Measurements from ENCODE around the gene DISC1.

The DISC1 gene

DNA sequence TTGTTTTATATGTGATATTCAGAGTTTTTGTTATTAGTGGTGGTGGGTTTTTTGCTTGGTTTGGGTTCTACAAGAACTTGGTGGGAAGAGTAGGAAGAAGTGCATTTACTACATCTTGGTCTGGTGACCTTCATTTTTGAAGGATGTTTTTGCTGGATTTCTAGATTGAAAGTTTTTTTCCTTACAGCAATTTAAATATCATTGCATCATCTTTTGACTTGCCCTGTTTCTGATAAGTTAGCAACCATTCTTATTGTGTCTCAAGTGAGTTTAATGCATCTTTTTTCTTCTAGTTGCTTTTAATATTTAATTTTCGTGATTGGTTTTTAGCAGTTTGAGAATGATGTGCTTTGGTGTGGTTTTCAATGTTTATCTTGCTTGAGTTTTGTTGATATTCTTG is 447.7 kb downstream of the DISC1 start:
- no peak for DNase-seq (ENCODE audit: low read depth in 2 of 3, low spot score in 1 of 3)

- no peak for DNase-seq (ENCODE audit: low read depth in 2 of 3, low spot score in 1 of 3)
Measured at GRCh38 chr1:232077809-232078208, 451.2 kb downstream of the DISC1 start.

- no peak for DNase-seq (ENCODE audit: low read depth in 2 of 3, low spot score in 1 of 3)
Measured at GRCh38 chr1:232084584-232085223, 458.1 kb downstream of the DISC1 start.

- DNase-seq (ENCODE audit: low read depth in 2 of 3, low spot score in 1 of 3), result no peak
Measured at GRCh38 chr1:232090816-232091215, 464.2 kb downstream of the DISC1 start.
